ENCODE data around the gene GPHA2. TPM values are rescaled to one million over a fixed set of nuclear protein-coding genes. Genes with fewer than 3 reads are reported as not detected.

The GPHA2 gene
- not detected in 2 replicates for total RNA-seq

GRCh38 chr11:64935359-64936081 is at the start of gene GPHA2:
Gene GPHA2, minus strand, starts transcription at chr11:64935893. Its CDS starts 433 bp downstream, at chr11:64935460.

GRCh38 chr11:64971421-64972233 is 35.9 kb upstream of the GPHA2 start, which contains the start of gene MAJIN:
Gene MAJIN, minus strand, starts transcription at chr11:64972108. Its CDS starts 12,703 bp downstream, at chr11:64959405.

GRCh38 chr11:64923944-64924909 is 11.5 kb downstream of the GPHA2 start, which contains the start of gene PPP2R5B:
Gene PPP2R5B, plus strand, starts transcription at chr11:64924689. Its CDS starts 1,046 bp downstream, at chr11:64925735.

GRCh38 chr11:64916775-64917662 is 18.7 kb downstream of the GPHA2 start, which contains the start of gene ATG2A:
Gene ATG2A, minus strand, starts transcription at chr11:64917209. Its CDS starts 74 bp downstream, at chr11:64917135.

Other genes starting within 250 kb of the GPHA2 start
- gene NRXN2, start 212.7 kb downstream of the GPHA2 start, total RNA-seq = 0.67 and 0.89 TPM in 2 replicates
- gene RASGRP2, start 191.8 kb downstream of the GPHA2 start, total RNA-seq = under 0.01 and 0.15 TPM in 2 replicates
- gene PYGM, start 175.9 kb downstream of the GPHA2 start, total RNA-seq = 0.17 and 0.30 TPM in 2 replicates
- 187 and 214 TPM in 2 replicates for gene SF1, start 157.4 kb downstream of the GPHA2 start, total RNA-seq
- gene MAP4K2, start 132.7 kb downstream of the GPHA2 start, total RNA-seq = 18.5 and 18.7 TPM in 2 replicates
- gene MEN1, start 125.3 kb downstream of the GPHA2 start, total RNA-seq = 20.8 and 22.2 TPM in 2 replicates
- gene CDC42BPG, start 91.2 kb downstream of the GPHA2 start, total RNA-seq = under 0.01 and 0.15 TPM in 2 replicates
- gene EHD1, start 57.3 kb downstream of the GPHA2 start, total RNA-seq = 71.1 and 79.8 TPM in 2 replicates
- 18.3 and 20.3 TPM in 2 replicates for gene ATG2A, start 18.7 kb downstream of the GPHA2 start, total RNA-seq
- gene PPP2R5B, start 11.2 kb downstream of the GPHA2 start, total RNA-seq = 14.1 and 16.6 TPM in 2 replicates
- not detected in 2 replicates for gene MAJIN, start 36.2 kb upstream of the GPHA2 start, total RNA-seq
- 1.2 and 1.3 TPM in 2 replicates for gene BATF2, start 61.1 kb upstream of the GPHA2 start, total RNA-seq
- gene ARL2, start 78.3 kb upstream of the GPHA2 start, total RNA-seq = 229 and 233 TPM in 2 replicates
- 17.5 and 22.9 TPM in 2 replicates for gene SNX15, start 91.5 kb upstream of the GPHA2 start, total RNA-seq
- 25.7 and 27.9 TPM in 2 replicates for gene SAC3D1, start 105.3 kb upstream of the GPHA2 start, total RNA-seq
- 41.6 and 44.4 TPM in 2 replicates for gene NAALADL1, start 122.7 kb upstream of the GPHA2 start, total RNA-seq
- gene CDCA5, start 148.1 kb upstream of the GPHA2 start, total RNA-seq = 25.9 and 26.2 TPM in 2 replicates
- 77.6 and 78.8 TPM in 2 replicates for gene ZFPL1, start 148.3 kb upstream of the GPHA2 start, total RNA-seq
- gene VPS51, start 160.3 kb upstream of the GPHA2 start, total RNA-seq = 270 and 312 TPM in 2 replicates
- 42.4 and 52.0 TPM in 2 replicates for gene TM7SF2, start 176.0 kb upstream of the GPHA2 start, total RNA-seq
- gene ZNHIT2, start 181.8 kb upstream of the GPHA2 start, total RNA-seq = 11.7 and 14.8 TPM in 2 replicates
- 604 and 715 TPM in 2 replicates for gene FAU, start 186.2 kb upstream of the GPHA2 start, total RNA-seq
- gene MRPL49, start 186.4 kb upstream of the GPHA2 start, total RNA-seq = 63.9 and 72.0 TPM in 2 replicates
- gene SYVN1, start 198.6 kb upstream of the GPHA2 start, total RNA-seq = 21.2 and 29.3 TPM in 2 replicates
- gene SPDYC, start 234.3 kb upstream of the GPHA2 start, total RNA-seq = not detected in 2 replicates
- gene CAPN1, start 246.0 kb upstream of the GPHA2 start, total RNA-seq = 166 and 228 TPM in 2 replicates

All from bronchus fibroblast of lung (primary cell).